Muscle layer of colon (tissue), 2 donors: ENCODE results near the gene UCN2.
"Not testable (repeated sequence)": the region's sequence is repeated elsewhere in the genome, so short reads cannot be mapped to it uniquely, and the experiment has no call there.

ENCODE experiments used
- H3K27ac ChIP-seq: one replicate; pipeline ENCODE4 v1.7.0; 2013; ENCODE audit warnings: low read depth, mild to moderate bottlenecking, low read length, moderate library complexity
- H3K27me3 ChIP-seq, 2 donors: one replicate each; pipeline ENCODE4 v1.7.0; 2013; ENCODE audit warnings: low read length in 2 of 2, mild to moderate bottlenecking in 2 of 2; ENCODE audit not compliant: insufficient read depth in 2 of 2, control insufficient read depth in 1 of 2
- H3K36me3 ChIP-seq: one replicate; pipeline ENCODE4 v1.7.0; 2013; ENCODE audit warnings: mild to moderate bottlenecking, low read length; ENCODE audit not compliant: insufficient read depth
- H3K4me1 ChIP-seq: one replicate; pipeline ENCODE4 v1.7.0; 2013; ENCODE audit warnings: mild to moderate bottlenecking, low read length; ENCODE audit not compliant: insufficient read depth
- H3K4me3 ChIP-seq, 2 donors: one replicate each; pipeline ENCODE4 v1.7.0; 2013; ENCODE audit warnings: low read length in 2 of 2, low read depth in 1 of 2, mild to moderate bottlenecking in 1 of 2, moderate library complexity in 1 of 2
- H3K9ac ChIP-seq: one replicate; pipeline ENCODE4 v1.7.0; 2013; ENCODE audit warnings: low read length
- H3K9me3 ChIP-seq: one replicate; pipeline ENCODE4 v1.7.0; 2013; ENCODE audit warnings: mild to moderate bottlenecking, low read length
- donor health status: abdominal sarcoma.
- donor health status: Adenocarcinoma of cecum.

Gene UCN2

GRCh38 chr3:48546203-48546829 is 17.3 kb downstream of the UCN2 start:
- peaks cover 6% of the 10 kb centered on the region for H3K4me1 ChIP-seq
- H3K4me3 ChIP-seq: no peak overlapping the region
- H3K9me3 ChIP-seq: no peaks in the 10 kb centered on the region
- no peak overlapping the region for H3K9ac ChIP-seq
- no peak overlapping the region for H3K27ac ChIP-seq
- H3K27me3 ChIP-seq: no peaks in the 10 kb centered on the region
- H3K36me3 ChIP-seq: no peaks in the 10 kb centered on the region

- Histone ChIP-seq H3K36me3 (no peaks in the 10 kb centered on the region), H3K27ac (no peak overlapping the region), H3K27me3 (no peaks in the 10 kb centered on the region), H3K9ac (no peak overlapping the region), H3K4me1 (peaks cover 6% of the 10 kb centered on the region), H3K4me3 (no peak overlapping the region), H3K9me3 (no peaks in the 10 kb centered on the region)
Measured at GRCh38 chr3:48544141-48544540, 19.4 kb downstream of the UCN2 start.

GRCh38 chr3:48543271-48543866 is 20.2 kb downstream of the UCN2 start:
- no peak overlapping the region for H3K9ac ChIP-seq
- peaks cover 1% of the 10 kb centered on the region for H3K36me3 ChIP-seq
- no peaks in the 10 kb centered on the region for H3K27me3 ChIP-seq
- H3K4me3 ChIP-seq: no peak overlapping the region
- no peaks in the 10 kb centered on the region for H3K4me1 ChIP-seq
- no peak overlapping the region for H3K27ac ChIP-seq
- no peaks in the 10 kb centered on the region for H3K9me3 ChIP-seq

- no peaks in the 10 kb centered on the region for H3K9me3 ChIP-seq
- H3K36me3 ChIP-seq: peaks cover 12% of the 10 kb centered on the region
- no peak overlapping the region for H3K4me3 ChIP-seq
- H3K4me1 ChIP-seq: no peaks in the 10 kb centered on the region
- H3K9ac ChIP-seq: no peak overlapping the region
- no peaks in the 10 kb centered on the region for H3K27me3 ChIP-seq
- no peak overlapping the region for H3K27ac ChIP-seq
Measured at GRCh38 chr3:48538451-48538850, 25.1 kb downstream of the UCN2 start.

- H3K4me1 ChIP-seq: no peaks in the 10 kb centered on the region
- H3K36me3 ChIP-seq: peaks cover 12% of the 10 kb centered on the region
- H3K4me3 ChIP-seq: no peak overlapping the region
- no peak overlapping the region for H3K9ac ChIP-seq
- H3K27ac ChIP-seq: no peak overlapping the region
- H3K27me3 ChIP-seq: no peaks in the 10 kb centered on the region
- no peaks in the 10 kb centered on the region for H3K9me3 ChIP-seq
Measured at GRCh38 chr3:48536785-48537184, 26.8 kb downstream of the UCN2 start.

- no peaks in the 10 kb centered on the region for H3K9me3 ChIP-seq
- no peak overlapping the region for H3K9ac ChIP-seq
- H3K27me3 ChIP-seq: no peaks in the 10 kb centered on the region
- peaks cover 12% of the 10 kb centered on the region for H3K36me3 ChIP-seq
- H3K27ac ChIP-seq: no peak overlapping the region
- no peaks in the 10 kb centered on the region for H3K4me1 ChIP-seq
- no peak overlapping the region for H3K4me3 ChIP-seq
Measured at GRCh38 chr3:48536116-48536515, 27.5 kb downstream of the UCN2 start.

- H3K4me3 ChIP-seq: no peak overlapping the region
- peaks cover 12% of the 10 kb centered on the region for H3K36me3 ChIP-seq
- H3K9ac ChIP-seq: no peak overlapping the region
- H3K9me3 ChIP-seq: no peaks in the 10 kb centered on the region
- no peaks in the 10 kb centered on the region for H3K4me1 ChIP-seq
- no peak overlapping the region for H3K27ac ChIP-seq
- no peaks in the 10 kb centered on the region for H3K27me3 ChIP-seq
Measured at GRCh38 chr3:48535578-48535977, 28.0 kb downstream of the UCN2 start.

- no peaks in the 10 kb centered on the region for H3K9me3 ChIP-seq
- no peaks in the 10 kb centered on the region for H3K4me1 ChIP-seq
- H3K27ac ChIP-seq: no peak overlapping the region
- no peaks in the 10 kb centered on the region for H3K27me3 ChIP-seq
- no peak overlapping the region for H3K4me3 ChIP-seq
- H3K36me3 ChIP-seq: peaks cover 7% of the 10 kb centered on the region
- no peak overlapping the region for H3K9ac ChIP-seq
Measured at GRCh38 chr3:48532977-48533337, 30.6 kb downstream of the UCN2 start.

GRCh38 chr3:48532271-48532976 is 31.2 kb downstream of the UCN2 start:
- Histone ChIP-seq H3K4me1 (no peaks in the 10 kb centered on the region), H3K9ac (no peak overlapping the region), H3K36me3 (peaks cover 5% of the 10 kb centered on the region), H3K4me3 (no peak overlapping the region), H3K27me3 (no peaks in the 10 kb centered on the region), H3K27ac (no peak overlapping the region), H3K9me3 (no peaks in the 10 kb centered on the region)

- H3K27me3 ChIP-seq, H3K27ac ChIP-seq, H3K9me3 ChIP-seq, H3K9ac ChIP-seq, H3K4me3 ChIP-seq, H3K4me1 ChIP-seq, H3K36me3 ChIP-seq: not testable (repeated sequence)
Measured at GRCh38 chr3:48530701-48531100, 32.9 kb downstream of the UCN2 start.

- Histone ChIP-seq H3K9ac (no peak overlapping the region), H3K27me3 (no peaks in the 10 kb centered on the region), H3K27ac (no peak overlapping the region), H3K4me1 (no peaks in the 10 kb centered on the region), H3K9me3 (no peaks in the 10 kb centered on the region), H3K36me3 (no peaks in the 10 kb centered on the region), H3K4me3 (no peak overlapping the region)
Measured at GRCh38 chr3:48528754-48529153, 34.8 kb downstream of the UCN2 start.

GRCh38 chr3:48528048-48528447 is 35.5 kb downstream of the UCN2 start:
- no peaks in the 10 kb centered on the region for H3K4me1 ChIP-seq
- H3K36me3 ChIP-seq: no peaks in the 10 kb centered on the region
- H3K4me3 ChIP-seq: no peak overlapping the region
- H3K9me3 ChIP-seq: no peaks in the 10 kb centered on the region
- no peaks in the 10 kb centered on the region for H3K27me3 ChIP-seq
- no peak overlapping the region for H3K9ac ChIP-seq
- H3K27ac ChIP-seq: no peak overlapping the region
